SHP77 (cell line): ENCODE results near the gene SMARCD3.

ENCODE experiments used
- DNase-seq, 2 experiments: peaks; one replicate each; lab custom pipeline; 2025; lab: John Stamatoyannopoulos, UW

Gene SMARCD3

DNA sequence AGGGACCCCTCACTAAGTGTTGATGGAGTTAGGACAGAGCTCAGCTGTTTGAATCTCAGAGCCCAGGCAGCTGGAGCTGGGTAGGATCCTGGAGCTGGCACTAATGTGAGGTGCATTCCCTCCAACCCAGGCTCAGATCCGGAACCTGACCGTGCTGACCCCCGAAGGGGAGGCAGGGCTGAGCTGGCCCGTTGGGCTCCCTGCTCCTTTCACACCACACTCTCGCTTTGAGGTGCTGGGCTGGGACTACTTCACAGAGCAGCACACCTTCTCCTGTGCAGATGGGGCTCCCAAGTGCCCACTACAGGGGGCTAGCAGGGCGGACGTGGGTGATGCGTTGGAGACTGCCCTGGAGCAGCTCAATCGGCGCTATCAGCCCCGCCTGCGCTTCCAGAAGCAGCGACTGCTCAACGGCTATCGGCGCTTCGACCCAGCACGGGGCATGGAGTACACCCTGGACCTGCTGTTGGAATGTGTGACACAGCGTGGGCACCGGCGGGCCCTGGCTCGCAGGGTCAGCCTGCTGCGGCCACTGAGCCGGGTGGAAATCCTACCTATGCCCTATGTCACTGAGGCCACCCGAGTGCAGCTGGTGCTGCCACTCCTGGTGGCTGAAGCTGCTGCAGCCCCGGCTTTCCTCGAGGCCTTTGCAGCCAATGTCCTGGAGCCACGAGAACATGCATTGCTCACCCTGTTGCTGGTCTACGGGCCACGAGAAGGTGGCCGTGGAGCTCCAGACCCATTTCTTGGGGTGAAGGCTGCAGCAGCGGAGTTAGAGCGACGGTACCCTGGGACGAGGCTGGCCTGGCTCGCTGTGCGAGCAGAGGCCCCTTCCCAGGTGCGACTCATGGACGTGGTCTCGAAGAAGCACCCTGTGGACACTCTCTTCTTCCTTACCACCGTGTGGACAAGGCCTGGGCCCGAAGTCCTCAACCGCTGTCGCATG is 11.0 kb downstream of the SMARCD3 start:
- no peak for DNase-seq

DNA sequence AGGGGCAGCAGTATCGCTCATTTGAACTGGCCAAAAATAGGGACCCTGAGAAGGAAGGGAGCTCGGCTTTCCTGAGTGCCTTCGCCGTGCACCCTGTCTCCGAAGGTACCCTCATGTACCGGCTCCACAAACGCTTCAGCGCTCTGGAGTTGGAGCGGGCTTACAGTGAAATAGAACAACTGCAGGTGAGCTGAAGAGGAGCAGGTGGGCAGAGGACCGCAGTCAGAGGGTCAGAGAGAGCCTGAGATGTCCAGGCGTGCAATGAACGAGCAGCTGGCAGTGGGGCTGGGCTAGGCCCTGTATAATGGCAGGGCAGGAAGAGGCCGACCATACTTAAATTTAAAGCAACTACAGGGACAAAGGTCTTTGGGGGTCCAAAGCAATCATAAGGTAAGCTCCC is 12.1 kb downstream of the SMARCD3 start:
- no peak for DNase-seq

DNA sequence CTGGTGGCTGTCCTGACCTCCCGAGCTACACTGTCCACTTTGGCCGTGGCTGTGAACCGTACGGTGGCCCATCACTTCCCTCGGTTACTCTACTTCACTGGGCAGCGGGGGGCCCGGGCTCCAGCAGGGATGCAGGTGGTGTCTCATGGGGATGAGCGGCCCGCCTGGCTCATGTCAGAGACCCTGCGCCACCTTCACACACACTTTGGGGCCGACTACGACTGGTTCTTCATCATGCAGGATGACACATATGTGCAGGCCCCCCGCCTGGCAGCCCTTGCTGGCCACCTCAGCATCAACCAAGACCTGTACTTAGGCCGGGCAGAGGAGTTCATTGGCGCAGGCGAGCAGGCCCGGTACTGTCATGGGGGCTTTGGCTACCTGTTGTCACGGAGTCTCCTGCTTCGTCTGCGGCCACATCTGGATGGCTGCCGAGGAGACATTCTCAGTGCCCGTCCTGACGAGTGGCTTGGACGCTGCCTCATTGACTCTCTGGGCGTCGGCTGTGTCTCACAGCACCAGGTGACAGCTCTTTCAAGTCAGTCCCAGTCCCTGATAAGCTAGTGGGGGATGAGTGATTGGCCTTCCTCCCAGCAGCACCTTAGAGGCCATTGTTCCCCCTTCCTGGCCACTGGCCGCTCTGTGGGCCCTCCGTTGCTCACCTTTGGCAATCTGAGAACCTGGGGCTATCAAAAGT is 13.3 kb downstream of the SMARCD3 start:
- DNase-seq, result no peak

DNA sequence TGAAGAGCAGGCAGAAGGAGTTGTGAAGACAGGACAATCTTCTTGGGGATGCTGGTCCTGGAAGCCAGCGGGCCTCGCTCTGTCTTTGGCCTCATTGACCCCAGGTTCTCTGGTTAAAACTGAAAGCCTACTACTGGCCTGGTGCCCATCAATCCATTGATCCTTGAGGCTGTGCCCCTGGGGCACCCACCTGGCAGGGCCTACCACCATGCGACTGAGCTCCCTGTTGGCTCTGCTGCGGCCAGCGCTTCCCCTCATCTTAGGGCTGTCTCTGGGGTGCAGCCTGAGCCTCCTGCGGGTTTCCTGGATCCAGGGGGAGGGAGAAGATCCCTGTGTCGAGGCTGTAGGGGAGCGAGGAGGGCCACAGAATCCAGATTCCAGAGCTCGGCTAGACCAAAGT is 14.7 kb downstream of the SMARCD3 start:
- no peak for DNase-seq

DNA sequence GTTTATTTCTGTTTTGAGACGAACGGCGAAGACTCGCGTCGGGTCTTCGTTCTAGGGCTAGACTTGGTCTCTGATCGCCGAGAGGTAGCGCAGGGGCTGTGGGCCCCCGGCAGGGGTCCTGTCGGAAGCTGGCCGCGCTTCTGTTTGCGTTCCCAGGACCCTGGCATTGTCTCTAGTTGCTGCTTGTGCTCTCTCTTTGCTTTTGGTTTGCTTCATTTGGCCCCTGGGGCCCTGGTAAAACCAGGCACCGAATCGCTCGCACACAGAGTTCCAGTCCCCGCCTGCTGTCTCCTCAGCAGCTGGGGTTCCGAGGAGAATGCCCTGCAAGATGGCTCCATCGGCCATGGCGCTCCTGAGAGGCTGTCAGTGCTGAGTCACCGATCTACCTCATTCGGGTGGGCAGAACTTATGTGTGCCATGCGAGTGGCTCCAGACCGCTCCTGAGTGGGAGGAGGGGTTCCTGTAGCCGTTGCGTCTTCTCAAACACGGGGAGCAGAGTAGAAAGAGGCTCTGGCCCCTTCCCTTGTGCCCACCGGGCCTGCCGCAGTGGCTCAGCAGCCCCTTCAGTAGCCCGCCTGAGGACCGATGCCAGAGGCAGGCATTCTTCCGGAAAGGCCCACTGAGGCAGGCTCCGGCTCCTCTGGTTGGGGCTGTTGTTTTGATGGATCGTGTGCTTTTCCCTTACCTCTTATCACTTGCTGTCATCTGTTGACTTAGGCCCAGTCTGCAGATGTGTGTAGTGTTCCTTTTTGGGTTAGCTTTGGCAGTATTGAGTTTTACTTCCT is 15.4 kb downstream of the SMARCD3 start:
- DNase-seq, result peak in 1 of 2 experiments; percentile 31

DNA sequence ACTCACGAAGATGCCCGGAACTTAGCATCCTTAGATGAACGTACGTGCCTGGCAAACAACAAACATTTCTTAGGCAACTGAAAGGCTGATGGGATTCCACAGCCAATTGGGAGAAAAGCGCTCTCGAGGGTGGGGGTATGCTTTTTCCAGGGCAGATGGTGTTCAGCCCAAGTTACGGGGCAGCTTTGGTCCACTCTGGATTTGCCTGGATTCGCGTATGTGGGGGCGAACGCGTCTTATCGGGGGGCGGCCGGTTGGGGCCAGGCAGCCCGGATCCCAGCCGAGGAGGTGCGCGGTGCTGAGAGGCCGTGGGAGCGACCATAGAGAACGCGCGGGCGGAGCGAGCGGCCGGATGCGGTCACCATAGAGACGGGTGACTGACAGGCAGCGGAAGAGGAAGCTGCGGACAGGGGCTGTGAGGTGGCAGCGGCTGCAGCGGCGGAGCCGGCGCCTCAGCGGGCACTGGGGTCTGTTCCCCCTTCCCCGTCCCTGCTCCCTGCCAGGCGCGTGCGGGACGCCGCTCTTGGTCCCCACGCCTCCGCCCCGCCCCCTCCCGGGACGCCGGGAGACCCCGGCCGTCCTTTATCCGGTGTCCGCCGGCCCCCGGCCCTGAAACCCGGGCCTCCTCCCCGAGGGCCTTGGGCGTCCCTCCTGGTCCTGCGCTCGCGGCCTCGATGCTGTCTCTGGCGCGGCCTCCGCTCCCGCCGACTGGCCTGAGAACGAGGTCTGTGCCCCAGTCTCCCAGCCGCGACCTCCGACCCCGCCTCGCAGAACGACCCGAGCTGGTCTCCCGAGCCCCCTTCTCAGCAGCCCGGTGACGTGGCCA is 16.2 kb downstream of the SMARCD3 start, which contains the start of gene CHPF2:
TSS of gene CHPF2 (plus strand) at position 393 of the 826 bp plus-strand sequence. CDS start 1,529 bp downstream, outside the sequence.
- DNase-seq, result peak; percentile 39 to 85

DNA sequence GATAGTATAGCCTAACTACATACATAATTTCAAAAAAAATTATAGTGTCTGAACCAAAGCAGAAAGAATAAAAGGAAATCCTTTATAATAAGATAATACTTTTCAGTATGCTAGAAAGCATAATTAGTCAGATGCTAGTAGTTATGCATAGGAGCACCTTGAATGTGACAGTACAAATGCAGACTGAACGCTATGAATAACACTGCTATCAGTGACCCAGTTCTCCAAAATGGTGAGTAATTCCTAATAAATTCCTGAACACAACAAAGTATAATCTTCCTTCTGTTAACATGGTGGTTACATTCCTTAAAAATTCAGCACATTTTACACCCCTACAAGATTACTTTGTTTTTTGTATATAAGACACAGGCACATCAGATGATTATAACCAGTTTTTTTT is 17.4 kb downstream of the SMARCD3 start:
- DNase-seq, result no peak

DNA sequence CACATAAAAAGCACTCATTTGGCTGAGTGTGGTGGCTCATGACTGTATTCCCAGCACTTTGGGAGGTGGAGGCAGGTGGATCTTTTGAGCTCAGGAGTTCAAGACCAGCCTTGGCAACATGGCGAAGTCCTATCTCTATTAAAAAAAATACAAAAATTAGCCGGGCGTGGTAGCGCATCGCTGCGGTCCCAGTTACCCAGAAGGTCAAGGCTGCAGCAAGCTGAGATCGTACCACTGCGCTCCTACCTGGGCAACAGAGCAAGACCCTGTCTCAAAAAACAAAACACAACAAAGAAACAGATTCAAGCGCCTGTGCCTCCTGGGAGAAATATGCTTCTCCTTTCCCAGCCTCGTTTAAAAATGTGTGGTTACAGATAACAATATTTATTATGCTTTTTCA is 19.2 kb downstream of the SMARCD3 start:
- no peak for DNase-seq

DNA sequence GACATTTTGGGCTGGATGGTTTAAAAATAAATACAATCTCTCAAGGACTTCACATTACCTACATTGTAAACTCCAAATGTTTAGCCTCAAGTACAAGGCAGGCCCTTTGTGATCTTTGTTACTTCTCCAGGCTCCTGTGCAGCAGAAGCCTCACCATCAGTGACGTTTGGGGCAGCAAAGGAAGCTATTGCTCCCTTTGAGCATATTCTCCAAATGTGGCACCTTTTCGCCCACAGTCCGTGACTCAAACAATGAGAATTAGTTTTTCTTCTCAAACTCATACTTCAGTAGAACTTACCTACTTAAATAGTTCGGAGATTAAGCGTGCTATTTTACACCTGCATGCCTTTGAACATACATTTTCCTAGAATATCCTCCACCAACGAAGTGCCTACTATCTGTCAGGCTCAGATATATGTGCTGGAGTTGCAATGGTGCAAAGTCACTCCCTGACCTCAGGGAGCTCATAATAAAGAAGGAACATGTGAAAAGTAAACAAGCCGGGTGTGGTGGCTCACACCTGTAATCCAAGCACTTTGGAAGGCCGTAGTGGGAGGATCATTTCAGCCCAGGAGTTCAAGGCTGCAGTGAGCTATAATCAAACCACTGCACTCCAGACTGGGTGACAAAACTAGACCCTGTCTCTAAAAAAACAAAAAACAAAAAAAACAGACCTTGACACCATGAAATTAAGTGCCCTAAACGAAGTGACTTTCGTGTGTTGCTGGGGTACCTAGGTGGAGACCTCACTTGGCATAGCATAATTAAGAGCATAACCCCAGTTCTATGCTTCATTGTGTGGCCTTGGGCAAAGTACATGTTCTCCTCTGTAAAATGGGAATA is 20.2 kb downstream of the SMARCD3 start:
- DNase-seq, result no peak

DNA sequence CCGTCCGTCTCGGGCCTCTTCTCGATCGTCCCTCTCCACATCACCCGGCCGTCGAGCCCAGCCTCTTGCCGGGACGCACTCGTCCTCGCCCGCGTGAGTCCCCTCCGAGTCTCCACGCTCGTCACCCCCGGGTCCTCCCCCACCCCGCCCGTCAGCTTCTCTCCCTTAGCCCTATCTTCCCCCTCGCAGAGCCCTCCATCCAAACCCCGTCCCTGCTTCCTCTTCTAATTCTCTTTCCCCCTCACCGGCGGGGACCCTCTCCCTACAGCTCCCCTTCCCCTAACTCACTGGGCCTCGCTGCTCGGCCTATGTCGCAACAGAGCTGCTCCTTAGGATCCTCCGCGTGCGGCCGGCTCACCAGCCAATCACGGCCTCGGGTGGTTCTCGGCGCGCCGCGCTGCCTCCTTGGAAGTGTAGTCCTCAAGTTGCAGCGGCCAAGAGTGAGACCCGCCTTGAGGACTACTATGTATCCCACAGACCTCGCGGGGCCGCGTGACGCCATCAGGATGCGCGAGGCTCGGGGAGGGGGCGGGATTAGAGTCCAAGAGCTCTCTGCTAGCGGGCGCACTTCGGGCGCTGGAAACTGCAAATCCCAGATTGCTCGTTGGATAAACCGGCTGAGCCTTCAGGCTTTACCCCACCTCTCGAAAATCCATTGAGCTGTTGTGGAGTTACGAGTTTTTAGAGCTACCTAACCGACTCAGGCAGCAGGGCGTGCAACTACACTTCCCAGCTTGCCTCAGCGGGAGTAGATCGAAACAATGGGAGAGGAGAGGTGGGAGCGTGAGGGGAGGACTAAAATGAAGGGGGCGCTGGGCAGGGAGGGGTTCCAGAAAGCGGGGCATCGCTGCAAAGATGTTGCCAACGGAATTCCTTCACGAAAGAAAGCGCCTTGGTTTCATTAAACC is 21.4 kb downstream of the SMARCD3 start, which contains the start of gene ABCF2:
TSS of gene ABCF2 (minus strand) at position 331 of the 908 bp plus-strand sequence. CDS start 747 bp downstream, outside the sequence.
- DNase-seq, result peak; percentile 98

DNA sequence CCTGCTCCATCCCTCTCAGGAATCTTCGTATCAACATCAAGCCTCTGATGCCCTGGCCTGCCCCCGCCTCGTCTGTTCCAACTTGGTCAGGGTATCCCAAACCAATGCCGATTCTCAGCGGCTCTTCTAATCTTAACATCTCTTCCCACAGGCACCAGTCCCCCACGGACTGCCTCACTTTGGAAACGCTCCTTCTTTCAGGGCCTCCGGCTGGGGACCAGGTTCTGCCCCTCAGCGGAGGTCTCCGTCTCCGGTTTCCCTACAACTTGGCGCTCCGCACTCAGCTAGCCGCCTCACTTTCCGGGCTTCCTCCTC is 22.0 kb downstream of the SMARCD3 start:
- no peak for DNase-seq

DNA sequence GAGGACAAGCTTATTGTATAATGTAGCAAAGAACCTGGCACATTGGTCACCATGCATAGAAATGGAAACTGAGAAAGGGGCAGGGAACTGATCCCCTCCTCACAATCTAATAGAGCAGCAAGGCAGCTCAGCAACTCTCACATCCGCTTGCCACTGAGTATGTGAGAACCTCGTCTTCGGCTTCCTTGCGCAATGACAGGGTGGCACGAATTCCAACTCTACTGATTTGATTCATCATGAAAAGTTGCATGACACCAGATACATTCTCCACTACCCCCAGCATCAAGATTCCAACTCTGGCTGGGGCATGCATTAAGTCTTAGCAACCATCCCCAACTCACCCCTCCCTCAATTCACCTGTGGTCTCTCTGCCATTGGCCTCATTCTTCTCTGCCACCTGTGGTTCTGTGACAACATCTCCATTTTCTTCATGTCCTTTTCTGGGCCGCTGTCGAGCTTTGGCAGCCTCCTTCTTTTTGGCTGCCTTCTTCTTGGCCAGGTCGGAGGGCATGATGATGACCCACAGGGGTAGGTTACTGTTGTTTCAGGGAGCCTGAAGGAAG is 22.5 kb downstream of the SMARCD3 start:
- DNase-seq, result no peak

DNA sequence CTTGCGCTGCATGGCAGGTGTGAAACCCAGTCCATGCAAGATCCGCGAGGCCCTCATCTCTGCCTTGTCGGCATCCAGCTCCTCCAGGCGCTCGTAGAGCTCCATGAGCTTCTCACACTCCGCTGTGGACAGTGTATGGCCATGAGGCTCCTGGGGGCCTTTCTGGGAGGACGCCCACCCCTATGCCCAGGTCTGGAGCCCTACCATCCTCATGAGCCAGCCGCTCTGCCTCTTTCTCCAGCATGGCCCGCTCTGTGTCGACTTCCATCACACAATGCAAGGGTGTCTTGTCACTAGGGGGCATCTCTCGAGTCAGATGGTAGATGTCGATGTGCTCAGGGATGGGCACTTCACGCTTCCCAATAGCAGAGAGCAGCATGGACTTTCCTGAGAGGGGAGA is 24.8 kb downstream of the SMARCD3 start:
- DNase-seq, result no peak

DNA sequence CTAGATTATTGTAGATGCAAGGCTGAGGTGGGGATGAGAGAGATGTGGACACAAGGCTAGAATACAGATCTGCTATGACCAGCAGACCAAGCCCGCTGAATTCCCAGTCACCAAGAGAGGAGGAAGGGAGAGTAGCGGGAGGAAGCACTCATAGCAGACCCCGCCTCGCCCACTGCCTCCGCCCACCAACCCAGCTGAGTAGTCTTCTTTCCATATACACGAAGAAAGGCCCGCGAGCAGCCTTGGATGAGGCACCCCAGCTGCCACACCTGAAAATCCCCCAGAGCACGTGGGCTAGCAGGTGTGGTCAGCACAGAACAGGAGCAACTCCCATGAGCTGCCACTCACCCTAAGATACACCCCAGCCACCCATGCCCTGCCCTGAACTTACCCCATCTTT is 30.3 kb downstream of the SMARCD3 start:
- DNase-seq, result no peak

DNA sequence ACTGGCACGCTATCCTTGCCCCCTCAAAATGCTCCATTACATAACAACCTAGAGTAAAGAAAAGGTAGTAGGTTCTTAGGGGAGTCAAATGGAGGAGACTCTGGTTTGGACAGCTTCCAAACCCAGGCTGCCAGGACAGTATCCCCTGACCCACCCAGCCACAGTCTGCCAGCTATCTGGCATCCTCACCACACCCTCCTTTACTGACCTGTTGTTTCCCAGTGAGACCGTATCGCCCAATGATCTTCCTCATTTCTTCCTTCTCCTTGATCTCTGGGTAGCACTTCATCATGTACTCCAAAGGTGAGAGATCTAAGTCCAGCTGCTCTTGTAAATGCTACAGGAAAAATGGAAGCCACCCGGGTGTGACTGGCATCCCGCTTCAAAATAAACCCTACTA is 33.1 kb downstream of the SMARCD3 start:
- DNase-seq, result no peak

DNA sequence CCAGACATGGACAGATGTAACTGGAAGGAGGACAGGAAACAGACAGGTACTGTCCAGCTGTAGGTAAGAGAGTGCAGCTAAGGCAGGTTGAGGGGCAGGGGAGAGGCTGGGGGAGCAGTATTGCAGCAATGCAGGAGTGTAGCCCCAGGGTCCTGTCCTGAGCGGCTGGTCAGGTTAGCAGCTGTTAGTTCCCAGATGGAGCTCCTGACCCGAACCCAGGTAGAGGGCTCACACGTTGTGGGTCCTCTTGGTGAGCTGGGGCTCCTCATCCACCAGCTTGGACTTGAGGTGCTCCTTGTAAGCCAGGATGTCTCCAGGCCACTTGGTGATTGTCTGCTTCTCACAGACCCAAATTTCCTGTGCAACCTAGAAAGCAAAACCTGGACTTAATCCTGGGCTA is 34.7 kb downstream of the SMARCD3 start:
- no peak for DNase-seq

DNA sequence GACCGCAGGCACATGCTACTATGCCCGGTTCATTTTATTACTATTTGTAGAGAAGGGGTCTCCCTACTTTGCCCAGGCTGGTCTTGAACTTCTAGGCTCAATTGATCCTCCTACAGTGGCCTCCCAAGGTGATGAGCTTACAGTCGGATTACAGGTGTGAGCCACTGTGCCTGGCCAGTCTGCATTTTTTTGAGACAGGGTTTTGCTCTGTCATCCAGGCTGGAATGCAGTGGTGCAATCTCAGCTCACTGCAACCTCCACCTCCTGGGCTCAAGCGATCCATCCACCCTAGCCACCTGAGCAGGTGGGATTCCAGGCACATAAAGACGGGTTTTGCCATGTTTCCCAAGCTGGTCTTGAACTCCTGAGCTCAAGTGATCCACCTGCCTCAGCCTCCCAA is 35.9 kb downstream of the SMARCD3 start:
- DNase-seq, result no peak

DNA sequence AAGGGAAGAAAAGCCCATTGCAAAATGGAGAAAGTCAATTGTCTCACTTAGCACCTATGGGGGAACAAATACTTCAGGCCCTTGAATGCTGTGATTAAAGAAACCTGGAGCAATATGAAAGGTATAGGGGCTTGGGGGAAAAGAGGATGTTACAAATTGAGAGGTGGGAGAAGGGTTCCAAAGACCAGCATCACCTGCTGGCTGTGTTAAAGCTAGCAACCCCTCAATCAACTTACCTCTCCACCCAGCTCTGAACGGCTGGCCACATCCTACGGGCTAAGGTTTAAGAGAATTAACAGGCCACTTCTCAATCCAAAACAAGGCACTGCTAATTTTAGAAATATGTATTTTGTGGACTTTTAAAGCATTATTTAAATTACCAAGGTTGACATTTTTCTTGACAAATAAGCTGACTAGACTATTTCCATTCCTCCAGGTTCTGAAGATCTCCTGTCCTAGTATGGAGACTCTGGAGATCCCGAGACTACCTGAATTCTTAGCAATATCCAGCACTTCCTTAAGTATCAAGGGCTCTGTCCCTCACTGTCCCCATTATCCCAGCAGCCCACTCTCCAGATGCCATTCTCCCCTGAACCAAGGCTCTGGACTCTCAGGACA is 37.2 kb downstream of the SMARCD3 start:
- DNase-seq, result no peak
